ENCODE data around the gene STAC2. TPM values are rescaled to one million over a fixed set of nuclear protein-coding genes. Genes with fewer than 3 reads are reported as not detected.

Gene STAC2
- polyA plus RNA-seq, 3 donors: not detected

GRCh38 chr17:39231091-39231561 lies 5.4 kb upstream of the STAC2 start:
- Histone ChIP-seq H4K20me1 (ENCODE audit: insufficient read depth, low read length) (no peaks in the 10 kb centered on the region), H3K4me1 (ENCODE audit: control insufficient read depth in 1 of 2, insufficient read depth in 2 of 2, low read length in 2 of 2) (peaks cover 12 to 13% of the 10 kb centered on the region in 2 donors), H3K27me3 (ENCODE audit: control insufficient read depth in 2 of 2, insufficient read depth in 2 of 2, low read length in 2 of 2) (peaks cover 9 to 38% of the 10 kb centered on the region in 2 donors), H2AFZ (ENCODE audit: insufficient read depth, low read depth, low read length, poor library complexity, severe bottlenecking) (peak overlapping the region; percentile 38), H3K9ac (ENCODE audit: insufficient read depth, low read length, poor library complexity, severe bottlenecking) (no peak overlapping the region), H3K79me2 (ENCODE audit: insufficient read depth, low read length) (no peaks in the 10 kb centered on the region), H3K27ac (ENCODE audit: low read depth in 1 of 2, low read length in 2 of 2) (no peak overlapping the region), H3K4me3 (replicated peaks in 1 of 3; ENCODE audit: low read depth in 2 of 3, low read length in 3 of 3) (no peak overlapping the region), H3K36me3 (replicated peaks in 1 of 2; ENCODE audit: control insufficient read depth in 1 of 2, insufficient read depth in 2 of 2, low read length in 2 of 2) (no peaks in the 10 kb centered on the region), H3K9me3 (replicated peaks in 1 of 2; ENCODE audit: control insufficient read depth in 1 of 2, insufficient read depth in 1 of 2, low read length in 2 of 2) (no peaks in the 10 kb centered on the region), H3K4me2 (replicated peaks; ENCODE audit: extremely low read depth, low read length, poor library complexity, severe bottlenecking) (no peak overlapping the region)
- intact Hi-C loops (cut with micrococcal nuclease): loop anchor here (5.0 to 10.0 kb wide), 4 partner anchors 66 to 236 kb away; partner anchors contain the start of gene ARL5C (in 1 of the 2)
- 34% methylated on average over 2 of the region's 10 CpGs for WGBS (ENCODE audit: insufficient coverage)
- Mint-ChIP-seq H3K36me3 (no peaks in the 10 kb centered on the region), H3K27me3 (ENCODE audit: low read depth in 3 of 3) (peaks cover 30 to 56% (median 40%) of the 10 kb centered on the region in 3 donors), H3K9me3 (peaks cover 0 to 9% (median 1%) of the 10 kb centered on the region in 7 donors), H3K27ac (no peak overlapping the region), H3K4me1 (peaks cover 22% of the 10 kb centered on the region), H3K4me3 (no peak overlapping the region)
- TF ChIP-seq CTCF (IDR thresholded peaks at IDR 0.05): no peak
- DNase-seq: no peak

GRCh38 chr17:39230361-39230760 lies 4.6 kb upstream of the STAC2 start:
- WGBS (ENCODE audit: insufficient coverage): 100% methylated on average over 1 of the region's 1 CpG
- H3K4me3 ChIP-seq (replicated peaks in 1 of 3; ENCODE audit: low read depth in 2 of 3, low read length in 3 of 3): no peak overlapping the region
- H2AFZ ChIP-seq (ENCODE audit: insufficient read depth, low read depth, low read length, poor library complexity, severe bottlenecking): no peak overlapping the region
- H3K36me3 ChIP-seq (replicated peaks in 1 of 2; ENCODE audit: control insufficient read depth in 1 of 2, insufficient read depth in 2 of 2, low read length in 2 of 2): no peaks in the 10 kb centered on the region
- no peak overlapping the region for H3K9ac ChIP-seq (ENCODE audit: insufficient read depth, low read length, poor library complexity, severe bottlenecking)
- DNase-seq: no peak
- no peak overlapping the region for H3K27ac Mint-ChIP-seq
- peaks cover 15 to 45% of the 10 kb centered on the region in 2 donors for H3K27me3 ChIP-seq (ENCODE audit: control insufficient read depth in 2 of 2, insufficient read depth in 2 of 2, low read length in 2 of 2)
- H3K27me3 Mint-ChIP-seq (ENCODE audit: low read depth in 3 of 3): peaks cover 34 to 63% (median 44%) of the 10 kb centered on the region in 3 donors
- no peak for TF ChIP-seq CTCF (IDR thresholded peaks at IDR 0.05)
- no peaks in the 10 kb centered on the region for H4K20me1 ChIP-seq (ENCODE audit: insufficient read depth, low read length)
- peaks cover 3% of the 10 kb centered on the region in 2 donors for H3K36me3 Mint-ChIP-seq
- no peak overlapping the region for H3K4me2 ChIP-seq (replicated peaks; ENCODE audit: extremely low read depth, low read length, poor library complexity, severe bottlenecking)
- no peaks in the 10 kb centered on the region for H3K9me3 ChIP-seq (replicated peaks in 1 of 2; ENCODE audit: control insufficient read depth in 1 of 2, insufficient read depth in 1 of 2, low read length in 2 of 2)
- peaks cover 22% of the 10 kb centered on the region for H3K4me1 Mint-ChIP-seq
- H3K4me1 ChIP-seq (ENCODE audit: control insufficient read depth in 1 of 2, insufficient read depth in 2 of 2, low read length in 2 of 2): peaks cover 19% of the 10 kb centered on the region in 2 donors
- no peaks in the 10 kb centered on the region for H3K79me2 ChIP-seq (ENCODE audit: insufficient read depth, low read length)
- H3K4me3 Mint-ChIP-seq: no peak overlapping the region
- intact Hi-C loops (cut with micrococcal nuclease): loop anchor here (5.0 to 10.0 kb wide), 4 partner anchors 66 to 236 kb away; partner anchors contain the start of gene ARL5C (in 1 of the 2)
- H3K27ac ChIP-seq (ENCODE audit: low read depth in 1 of 2, low read length in 2 of 2): no peak overlapping the region
- H3K9me3 Mint-ChIP-seq: peaks cover 0 to 11% (median 4%) of the 10 kb centered on the region in 7 donors

Measured in CD14-positive monocyte (primary cell).